NCI-H510A (cell line): Measurements from ENCODE around the gene MUC12.
"Not testable (repeated sequence)": the region's sequence is repeated elsewhere in the genome, so short reads cannot be mapped to it uniquely, and the experiment has no call there.

ENCODE experiments used
- DNase-seq: peaks from one replicate; lab custom pipeline; 2025; lab: John Stamatoyannopoulos, UW

MUC12 gene

DNA sequence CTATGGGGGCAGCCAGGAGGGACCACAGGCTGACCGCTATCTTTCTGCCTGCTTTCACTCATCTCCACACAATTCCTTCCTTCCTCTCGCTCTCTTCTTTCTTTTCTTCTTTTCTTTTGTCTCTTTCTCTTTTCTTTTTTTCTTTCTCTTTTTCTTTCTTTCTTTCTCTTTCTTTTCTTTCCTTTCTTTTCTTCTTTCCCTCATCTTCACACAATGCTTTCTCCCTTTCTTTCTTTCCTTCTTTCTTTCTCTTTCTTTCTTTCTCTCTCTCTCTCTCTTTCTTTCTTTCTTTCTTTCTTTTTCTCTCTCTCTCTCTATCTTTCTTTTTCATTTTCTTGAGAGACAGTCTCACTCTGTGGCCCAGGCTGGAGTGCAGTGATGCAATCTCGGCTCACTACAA, 6.8 kb upstream of the MUC12 start:
- DNase-seq = no peak

DNA sequence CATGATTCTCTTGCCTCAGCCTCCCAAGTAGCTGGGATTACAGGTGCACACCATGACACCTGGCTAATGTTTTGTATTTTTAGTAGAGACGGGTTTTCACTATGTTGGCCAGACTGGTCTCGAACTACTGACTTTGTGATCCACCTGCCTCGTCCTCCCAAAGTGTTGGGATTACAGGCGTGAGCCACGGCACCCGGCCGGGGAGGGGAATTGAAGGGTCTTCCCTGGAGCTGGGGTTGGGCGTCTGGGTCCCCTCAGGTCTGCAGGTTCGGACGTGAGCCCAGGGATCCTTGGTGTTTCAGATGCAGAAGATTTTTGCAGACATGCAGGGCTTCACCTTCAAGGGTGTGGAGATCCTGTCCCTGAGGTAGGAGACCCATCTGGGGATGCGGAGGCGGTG, 6.0 kb upstream of the MUC12 start:
- no peak for DNase-seq

DNA sequence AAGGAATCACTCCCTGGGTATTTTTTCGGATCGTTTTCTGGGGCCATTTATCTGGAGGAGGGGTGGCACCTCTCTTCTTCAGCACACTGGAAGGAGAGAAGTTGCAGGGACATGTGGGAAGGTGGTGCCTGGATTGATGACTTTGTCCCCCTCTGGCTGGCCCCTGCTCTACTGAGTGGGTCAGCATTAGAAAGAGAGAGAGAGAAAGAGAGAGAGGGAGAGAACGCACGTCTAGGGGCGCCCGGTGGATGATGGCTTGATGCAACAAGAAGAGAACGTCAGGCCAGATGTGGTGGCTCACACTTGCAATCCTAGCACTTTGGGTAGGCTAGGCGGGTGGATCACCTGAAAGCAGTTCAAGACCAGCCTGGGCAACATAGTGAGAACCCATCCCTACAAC, 5.5 kb upstream of the MUC12 start:
- DNase-seq = no peak

DNA sequence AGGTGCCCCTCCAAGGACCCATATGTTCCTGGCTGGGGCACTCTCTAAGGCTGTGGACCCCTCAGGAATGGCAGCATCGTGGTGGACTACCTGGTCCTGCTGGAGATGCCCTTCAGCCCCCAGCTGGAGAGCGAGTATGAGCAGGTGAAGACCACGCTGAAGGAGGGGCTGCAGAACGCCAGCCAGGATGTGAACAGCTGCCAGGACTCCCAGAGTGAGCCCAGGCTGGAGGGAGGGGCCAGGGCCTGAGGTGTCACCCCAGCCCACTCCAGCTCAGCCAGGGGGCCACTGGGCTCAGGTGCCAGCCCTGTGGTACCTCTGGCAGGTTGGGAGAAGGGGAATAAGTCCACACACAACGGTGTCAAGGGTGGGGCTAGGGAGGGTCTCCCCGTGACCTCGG, 4.7 kb upstream of the MUC12 start:
- no peak for DNase-seq

DNA sequence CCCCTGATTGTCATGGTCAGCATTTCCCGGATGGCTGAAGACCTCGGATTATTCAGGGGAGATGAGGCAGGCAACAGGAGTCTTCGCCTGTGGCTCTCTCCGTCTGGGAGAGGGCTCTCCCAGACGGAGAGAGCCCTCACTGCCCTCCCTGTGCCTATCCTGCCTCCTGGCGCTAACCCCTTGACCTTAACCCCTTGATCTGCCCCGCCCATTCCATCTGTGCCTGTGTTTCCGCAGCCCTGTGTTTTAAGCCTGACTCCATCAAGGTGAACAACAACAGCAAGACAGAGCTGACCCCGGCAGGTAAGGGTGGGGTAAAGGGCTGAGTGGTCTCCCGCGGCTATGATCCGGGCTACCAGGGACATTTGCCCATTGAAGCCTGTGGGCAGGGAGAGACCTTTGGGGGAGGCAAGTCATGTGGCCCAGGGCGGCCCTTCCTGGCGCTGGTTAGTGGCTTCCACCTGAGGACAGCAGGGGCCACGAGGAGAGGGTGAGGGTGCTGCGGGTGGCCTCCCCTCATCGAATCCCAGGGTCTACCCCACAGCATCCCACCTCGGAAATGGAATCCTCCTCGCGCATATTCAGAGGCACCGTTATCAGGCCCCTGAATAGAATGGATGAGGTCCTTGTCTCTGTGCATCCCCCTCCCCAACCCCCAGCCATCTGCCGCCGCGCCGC, 4.2 kb upstream of the MUC12 start:
- no peak for DNase-seq

DNA sequence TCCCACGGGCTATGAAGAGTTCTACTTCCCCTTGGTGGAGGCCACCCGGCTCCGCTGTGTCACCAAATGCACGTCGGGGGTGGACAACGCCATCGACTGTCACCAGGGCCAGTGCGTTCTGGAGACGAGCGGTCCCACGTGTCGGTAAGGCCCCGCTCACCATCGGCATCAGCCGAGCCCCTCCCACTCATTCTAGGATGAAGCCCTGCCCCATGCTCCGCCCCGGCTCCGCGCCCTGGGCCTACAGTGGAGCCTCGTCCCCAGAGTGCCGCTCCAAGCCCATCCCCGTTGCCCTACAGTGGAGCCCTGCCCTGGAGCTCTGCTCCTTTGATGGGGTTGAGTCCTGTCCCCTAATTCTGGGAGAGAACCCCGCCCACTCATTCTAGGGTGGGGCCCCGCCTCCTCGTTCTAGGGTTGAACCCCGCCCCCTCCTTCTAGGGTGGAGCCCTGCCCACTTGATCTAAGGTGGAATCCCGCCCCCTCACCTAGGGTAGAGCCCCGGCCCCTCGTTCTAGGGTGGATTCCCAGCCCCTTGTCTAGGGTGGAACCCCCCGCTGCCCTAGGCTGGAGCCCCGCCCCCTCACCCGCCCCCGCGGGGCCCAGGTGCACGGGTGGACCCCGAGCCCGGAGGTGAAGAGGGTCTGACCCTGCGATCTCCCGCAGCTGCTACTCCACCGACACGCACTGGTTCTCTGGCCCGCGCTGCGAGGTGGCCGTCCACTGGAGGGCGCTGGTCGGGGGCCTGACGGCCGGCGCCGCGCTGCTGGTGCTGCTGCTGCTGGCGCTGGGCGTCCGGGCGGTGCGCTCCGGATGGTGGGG, 3.4 kb upstream of the MUC12 start:
- DNase-seq = no peak

DNA sequence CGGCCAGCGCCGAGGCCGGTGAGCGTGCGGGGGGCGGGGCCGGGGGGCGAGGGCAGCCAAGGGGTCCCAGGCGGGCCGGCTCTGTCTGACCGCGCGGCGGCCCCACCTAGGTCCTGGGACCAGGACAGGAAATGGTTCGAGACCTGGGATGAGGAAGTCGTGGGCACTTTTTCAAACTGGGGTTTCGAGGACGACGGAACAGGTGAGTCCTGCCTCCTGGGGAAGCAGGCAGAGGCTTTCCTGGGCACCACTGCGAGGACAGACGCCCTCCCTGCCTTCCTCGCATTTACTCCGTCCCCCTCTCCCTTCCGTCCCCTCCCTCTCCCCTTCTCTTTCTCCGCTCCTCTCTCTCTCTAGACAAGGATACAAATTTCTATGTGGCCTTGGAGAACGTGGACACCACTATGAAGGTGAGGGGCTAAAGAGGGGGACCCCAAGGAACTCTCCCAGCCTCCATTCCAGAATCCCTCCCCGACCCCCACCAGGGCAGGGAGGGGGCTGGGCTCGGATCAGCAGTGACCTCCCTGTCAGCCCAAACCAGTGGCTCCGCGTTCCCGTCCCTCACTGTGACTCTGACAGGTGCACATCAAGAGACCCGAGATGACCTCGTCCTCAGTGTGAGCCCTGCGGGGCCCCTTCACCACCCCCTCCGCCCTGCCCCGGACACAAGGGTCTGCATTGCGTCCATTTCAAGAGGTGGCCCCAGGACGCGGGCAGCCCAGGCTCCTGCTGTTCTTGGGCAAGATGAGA, 2.6 kb upstream of the MUC12 start:
- DNase-seq = no peak

DNA sequence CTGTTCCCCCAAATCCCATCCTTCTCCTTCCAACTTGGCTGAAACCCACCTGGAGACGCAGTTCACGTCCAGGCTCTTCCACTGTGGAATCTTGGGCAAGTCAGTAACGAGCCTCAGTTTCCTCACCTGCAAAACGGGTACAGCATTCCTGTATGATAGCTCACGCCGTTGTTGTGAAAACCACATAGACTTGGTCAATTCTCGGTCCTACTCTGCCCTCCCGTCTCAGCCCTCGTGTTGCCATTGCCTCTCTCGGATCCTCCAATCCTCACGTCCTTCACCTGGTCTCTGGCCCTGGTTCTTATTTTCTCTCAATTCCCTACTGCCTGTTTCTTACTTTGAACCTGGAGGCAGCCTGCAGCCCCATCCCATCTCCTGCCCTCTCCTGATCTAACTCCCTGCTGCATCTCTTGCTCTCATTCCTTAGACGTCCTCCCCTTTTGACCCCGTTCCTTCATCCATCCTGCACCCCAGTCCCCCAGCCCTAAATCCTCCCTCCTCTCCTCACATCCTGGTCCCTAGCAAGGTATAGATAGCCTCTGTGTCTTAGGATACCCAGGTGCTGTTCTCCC, 2.0 kb upstream of the MUC12 start:
- DNase-seq = no peak

DNA sequence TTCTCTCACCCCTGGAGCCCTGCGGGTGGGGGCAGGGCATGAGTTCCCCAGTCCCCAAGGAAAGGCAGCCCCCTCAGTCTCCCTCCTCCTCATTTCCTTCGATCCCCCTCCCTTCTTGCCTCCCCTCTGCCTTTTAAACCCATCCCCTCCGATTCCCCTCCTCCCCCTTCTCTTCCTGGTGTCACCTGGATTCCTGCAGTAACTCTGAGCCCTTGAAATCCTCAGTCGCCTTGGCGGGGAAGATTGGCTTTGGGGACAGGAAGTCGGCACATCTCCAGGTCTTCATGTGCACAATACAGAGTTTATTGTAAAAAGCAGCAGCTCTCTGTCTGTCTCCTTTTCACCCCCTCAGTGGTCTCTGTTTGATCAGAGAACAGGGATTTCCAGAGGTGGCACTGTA, 1.3 kb upstream of the MUC12 start:
- no peak for DNase-seq

DNA sequence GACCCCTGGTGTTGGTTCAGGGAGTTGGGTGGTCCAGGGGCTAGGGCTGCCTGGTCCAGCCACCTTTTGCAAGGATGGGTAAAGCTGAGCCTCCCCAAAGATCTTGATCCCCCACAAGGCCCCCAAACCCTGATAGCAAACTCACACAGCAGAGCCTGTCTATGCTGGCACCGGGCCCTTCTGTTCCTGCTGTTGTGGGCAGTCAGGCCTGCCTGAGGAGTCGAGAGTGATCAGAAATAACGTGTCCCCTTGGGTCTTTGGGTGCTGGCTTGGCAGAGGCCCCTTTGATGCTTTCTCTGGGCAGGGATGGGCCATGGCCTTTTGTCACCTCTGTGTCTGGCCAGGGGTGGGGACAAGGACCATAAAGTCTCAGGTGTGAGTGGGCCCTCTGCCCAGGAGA, 715 bp upstream of the MUC12 start:
- DNase-seq = no peak

DNA sequence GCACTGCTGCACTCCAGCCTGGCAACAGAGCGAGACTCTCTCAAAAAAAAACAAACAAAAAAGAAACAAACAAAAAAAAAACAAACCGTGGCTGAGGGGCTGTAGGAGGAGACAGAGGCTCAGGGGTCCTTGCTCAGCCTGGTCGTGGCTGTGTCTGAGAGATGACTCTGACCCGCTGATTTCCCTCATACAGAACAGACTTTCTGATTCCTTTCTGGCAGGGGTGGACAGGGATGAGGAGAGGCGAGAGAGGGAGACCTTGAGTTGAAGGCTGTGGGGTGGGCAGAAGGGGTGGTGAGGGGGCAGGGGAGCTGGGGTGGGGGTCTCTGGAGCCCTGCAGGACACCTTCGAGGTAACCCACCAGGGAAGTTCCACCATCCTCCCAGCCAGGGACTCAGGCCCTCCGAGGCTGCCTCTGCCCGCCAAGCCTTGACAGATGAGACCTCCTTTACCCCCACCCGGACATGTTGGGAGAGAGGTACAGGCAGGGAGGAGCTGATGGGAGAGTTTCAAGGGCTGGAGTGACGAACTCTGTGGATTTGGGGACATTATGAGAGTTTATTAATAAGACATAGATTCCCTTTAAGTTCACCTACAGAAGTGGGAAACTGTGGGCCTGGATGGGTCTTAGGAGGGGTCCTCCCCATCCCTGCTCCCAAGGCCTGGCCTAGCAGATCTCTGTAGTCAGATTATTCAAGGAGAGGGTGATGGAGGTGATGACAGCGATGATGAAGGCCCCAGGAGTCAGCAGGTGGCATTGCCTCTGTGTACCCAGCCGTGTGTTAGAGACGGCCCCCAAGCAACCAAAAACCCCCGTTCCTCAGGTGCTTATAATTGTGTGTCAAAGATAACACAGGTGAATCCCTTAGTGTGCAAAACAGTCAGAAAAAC, 2.0 kb downstream of the MUC12 start:
- no peak for DNase-seq

DNA sequence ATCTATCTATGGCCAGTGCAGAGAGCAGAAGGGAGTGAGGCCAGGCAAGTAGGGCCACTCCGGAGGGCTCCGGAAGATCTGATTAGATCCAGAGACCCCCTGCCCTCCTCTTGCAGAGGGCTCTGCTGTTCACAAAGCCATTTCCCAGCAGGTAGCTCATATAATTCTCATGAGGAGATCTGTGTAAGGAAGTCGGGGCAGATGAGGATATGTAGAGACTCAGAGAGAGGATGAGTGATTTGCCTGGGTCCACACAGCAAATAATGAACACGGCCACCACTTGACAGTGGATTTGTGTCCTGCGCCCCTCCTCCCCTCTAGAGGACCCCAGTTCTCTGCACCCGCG, 2.6 kb downstream of the MUC12 start:
- no peak for DNase-seq

DNA sequence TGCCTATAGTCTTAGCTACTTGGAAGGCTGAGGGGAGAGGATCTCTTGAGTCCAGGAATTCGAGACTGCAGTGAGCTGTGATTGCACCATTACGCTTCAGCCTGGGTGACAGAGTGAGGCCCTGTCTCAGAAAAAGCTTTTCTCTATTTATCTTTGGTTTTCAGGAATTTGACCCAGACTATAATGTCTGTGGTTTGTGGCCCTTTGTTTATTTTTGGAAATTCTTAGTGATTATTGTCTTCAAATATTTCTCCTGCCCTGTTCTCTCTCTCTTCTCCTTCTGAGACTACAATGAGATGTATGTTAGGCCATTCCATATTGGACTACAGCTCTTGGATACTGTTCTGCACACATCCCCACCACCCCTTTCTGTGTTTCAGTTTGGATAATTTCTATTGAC, 4.7 kb downstream of the MUC12 start:
- no peak for DNase-seq

DNA sequence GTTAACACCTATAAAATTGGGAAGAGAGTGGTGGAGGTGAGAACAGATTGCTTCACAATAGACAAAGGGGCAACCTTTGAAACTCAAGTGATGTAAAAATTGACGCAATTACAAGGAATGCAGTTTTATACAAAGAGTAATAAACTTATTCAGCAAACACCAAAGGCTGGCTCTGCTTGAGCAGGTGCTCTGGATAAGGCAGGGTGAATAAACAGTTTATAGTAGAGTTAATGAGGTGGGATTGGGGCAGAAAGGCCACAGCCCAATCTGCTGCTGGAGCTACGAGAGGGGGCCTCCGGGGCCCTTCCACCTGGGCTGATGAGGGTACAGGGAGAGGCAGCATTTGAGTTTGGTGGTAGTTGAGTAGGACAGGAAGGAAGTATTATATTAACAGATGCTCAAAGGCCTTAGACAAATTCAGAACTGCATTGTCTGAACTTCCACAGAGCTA, 6.0 kb downstream of the MUC12 start:
- DNase-seq = no peak

DNA sequence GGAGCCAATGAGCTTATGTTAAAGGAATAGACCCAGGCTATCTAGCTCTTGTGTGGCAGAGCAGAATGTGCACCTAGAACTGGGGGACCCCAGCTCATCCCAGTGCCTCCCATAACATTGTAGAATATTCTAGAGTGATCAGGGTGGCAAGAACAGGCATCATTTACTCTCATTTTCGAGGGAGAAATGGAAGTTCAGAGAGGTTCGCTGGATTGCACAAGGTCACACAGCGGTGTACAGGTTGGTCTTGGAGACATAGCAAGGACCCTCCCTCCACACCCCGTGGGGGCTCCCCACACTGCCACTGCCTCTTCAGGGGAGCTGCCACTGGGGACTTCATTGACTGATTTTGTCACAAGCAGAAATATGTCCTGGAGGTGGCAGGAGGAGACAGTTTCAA, 8.9 kb downstream of the MUC12 start:
- no peak for DNase-seq

DNA sequence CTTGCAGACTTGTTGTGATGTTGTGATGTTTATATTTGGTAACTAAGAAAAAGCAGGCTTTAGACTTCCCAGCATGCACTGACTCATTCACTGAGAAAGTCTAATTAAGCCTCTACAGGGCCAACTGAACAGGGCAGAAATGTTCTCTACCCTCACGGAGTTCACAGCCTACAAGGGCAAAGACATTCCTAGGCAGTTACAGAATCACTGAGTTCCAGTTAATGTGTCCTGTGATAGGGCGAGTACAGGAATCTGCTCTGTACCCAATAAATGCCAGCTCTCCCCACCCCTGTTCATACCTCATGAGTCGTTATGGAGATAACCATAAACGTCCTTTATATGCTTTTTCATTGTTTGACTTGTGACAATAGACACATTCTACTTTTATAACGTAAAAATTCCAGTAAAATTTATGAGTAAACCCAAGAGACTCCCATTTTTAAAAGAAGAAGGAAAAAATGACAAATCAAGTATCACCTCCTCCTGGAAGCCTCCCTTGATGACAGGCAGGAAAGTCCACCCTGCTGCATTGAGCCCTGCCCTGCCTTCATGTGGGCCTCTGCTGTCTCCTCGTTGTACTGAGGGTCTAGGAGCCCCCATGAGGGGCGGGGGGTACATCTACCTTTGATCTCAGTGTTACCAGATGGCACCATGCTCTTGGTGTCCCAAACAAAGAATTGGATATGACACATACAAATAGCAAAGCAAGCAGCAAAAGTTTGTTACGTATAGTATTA, 14.3 kb downstream of the MUC12 start:
- no peak for DNase-seq

DNA sequence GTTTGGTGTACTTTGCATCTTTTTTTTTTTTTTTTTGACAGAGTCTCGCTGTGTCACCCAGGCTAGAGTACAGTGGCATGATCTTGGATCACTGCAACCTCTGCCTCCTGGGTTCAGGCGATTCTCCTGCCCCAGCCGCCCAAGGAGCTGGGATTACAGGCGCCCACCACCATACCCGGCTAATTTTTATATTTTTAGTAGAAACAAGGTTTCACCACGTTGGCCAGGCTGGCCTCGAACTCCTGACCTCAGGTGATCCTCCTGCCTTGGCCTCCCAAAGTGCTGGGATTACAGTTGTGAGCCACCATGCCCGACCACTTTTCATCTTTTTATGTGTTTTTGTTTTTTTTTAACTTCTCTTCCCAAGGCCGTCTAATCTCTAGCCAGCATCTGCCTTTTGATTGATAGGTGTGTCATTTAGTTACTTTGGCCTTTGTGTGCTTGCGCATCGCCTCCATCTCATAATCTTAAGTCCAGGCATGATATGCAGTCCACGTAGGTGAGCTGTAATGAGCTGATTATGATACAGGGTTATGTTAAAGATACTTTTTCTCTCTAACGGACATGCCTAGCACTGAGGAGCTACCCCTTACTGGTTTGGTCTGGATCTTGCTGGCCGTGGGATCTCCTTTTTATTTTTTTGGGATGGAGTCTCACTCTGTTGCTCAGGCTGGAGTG, 15.0 kb downstream of the MUC12 start:
- DNase-seq = not testable (repeated sequence)

DNA sequence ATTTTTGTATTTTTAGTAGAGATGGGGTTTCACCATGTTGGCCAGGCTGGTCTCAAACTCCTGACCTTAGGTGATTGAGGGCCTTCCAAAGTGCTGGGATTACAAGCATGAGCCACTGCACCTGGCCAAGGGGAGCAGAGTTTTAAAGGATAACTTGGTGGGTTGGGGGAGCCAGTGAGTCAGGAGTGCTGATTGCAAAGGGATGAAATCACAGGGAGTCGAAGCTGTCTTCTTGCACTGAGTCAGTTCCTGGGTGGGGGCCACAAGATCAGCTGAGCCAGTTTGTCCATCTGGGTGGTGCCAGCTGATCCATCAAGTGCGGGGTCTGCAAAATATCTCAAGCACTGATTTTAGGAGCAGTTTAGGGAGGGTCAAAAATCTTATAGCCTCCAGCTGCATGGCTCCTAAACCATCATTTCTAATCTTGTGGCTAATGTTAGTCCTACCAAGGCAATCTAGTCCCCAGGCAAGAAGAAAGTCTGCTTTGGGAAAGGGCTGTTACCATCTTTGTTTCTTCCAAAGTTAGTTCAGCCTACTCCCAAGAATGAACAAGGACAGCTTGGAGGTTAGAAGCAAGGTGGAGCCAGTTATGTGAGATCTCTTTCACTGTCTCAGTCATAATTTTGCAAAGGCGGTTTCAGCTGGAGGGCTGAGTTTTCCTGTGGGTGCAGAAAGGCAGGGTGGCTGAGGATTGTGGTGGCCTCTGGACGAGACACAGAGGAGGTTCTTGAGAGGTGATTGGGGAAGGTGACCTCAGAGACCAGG, 15.8 kb downstream of the MUC12 start:
- DNase-seq = not testable (repeated sequence)

DNA sequence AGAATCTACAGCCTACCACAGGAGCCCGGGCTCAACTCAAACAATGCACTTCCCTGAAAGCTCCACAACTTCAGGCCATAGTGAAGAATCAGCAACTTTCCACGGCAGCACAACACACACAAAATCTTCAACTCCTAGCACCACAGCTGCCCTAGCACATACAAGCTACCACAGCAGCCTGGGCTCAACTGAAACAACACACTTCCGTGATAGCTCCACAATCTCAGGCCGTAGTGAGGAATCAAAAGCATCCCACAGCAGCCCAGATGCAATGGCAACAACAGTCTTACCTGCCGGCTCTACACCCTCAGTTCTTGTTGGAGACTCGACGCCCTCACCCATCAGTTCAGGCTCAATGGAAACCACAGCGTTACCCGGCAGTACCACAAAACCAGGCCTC, 22.3 kb downstream of the MUC12 start:
- no peak for DNase-seq

DNA sequence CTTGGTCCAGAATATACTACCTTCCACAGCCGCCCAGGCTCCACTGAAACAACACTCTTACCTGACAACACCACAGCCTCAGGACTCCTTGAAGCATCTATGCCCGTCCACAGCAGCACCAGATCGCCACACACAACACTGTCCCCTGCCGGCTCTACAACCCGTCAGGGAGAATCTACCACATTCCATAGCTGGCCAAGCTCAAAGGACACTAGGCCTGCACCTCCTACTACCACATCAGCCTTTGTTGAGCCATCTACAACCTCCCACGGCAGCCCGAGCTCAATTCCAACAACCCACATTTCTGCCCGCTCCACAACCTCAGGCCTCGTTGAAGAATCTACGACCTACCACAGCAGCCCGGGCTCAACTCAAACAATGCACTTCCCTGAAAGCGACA, 22.9 kb downstream of the MUC12 start:
- DNase-seq = not testable (repeated sequence)
